ENCODE results near the gene HSD17B4.

GRCh38 chr5:119537704-119538103 lies 85.4 kb downstream of the HSD17B4 start:
- TF ChIP-seq BACH2 (CRISPR knock-in tag; IDR thresholded peaks at IDR 0.05; ENCODE audit: borderline replicate concordance), result no peak
- TF ChIP-seq ESRRG (CRISPR knock-in tag; IDR thresholded peaks at IDR 0.05), result no peak
- no peak for TF ChIP-seq OSR1 (CRISPR knock-in tag; IDR thresholded peaks at IDR 0.05)
- no peak for TF ChIP-seq RARB (CRISPR knock-in tag; IDR thresholded peaks at IDR 0.05)
- no peak for TF ChIP-seq PPARA (CRISPR knock-in tag; IDR thresholded peaks at IDR 0.05; ENCODE audit: borderline replicate concordance)

Data from SK-N-SH treated with all-trans-retinoic acid at 6 μM for 48 hours (cell line).